ENCODE measurements around the gene CEP19.

The CEP19 gene

GRCh38 chr3:196667056-196667825 is 44.8 kb downstream of the CEP19 start:
- in situ Hi-C loops (cut with MboI; ENCODE audit: low sequenced_read_pairs): no loop called here

GRCh38 chr3:196666001-196666867 is 45.8 kb downstream of the CEP19 start:
- in situ Hi-C loops (cut with MboI; ENCODE audit: low sequenced_read_pairs): no loop called here

GRCh38 chr3:196662711-196663571 is 49.1 kb downstream of the CEP19 start:
- in situ Hi-C loops (cut with MboI; ENCODE audit: low sequenced_read_pairs): no loop called here

GRCh38 chr3:196662033-196662432 is 50.0 kb downstream of the CEP19 start:
- in situ Hi-C loops (cut with MboI; ENCODE audit: low sequenced_read_pairs): no loop called here

- in situ Hi-C loops (cut with MboI; ENCODE audit: low sequenced_read_pairs): no loop called here
These were observed 50.6 kb downstream of the CEP19 start for GRCh38 chr3:196661400-196661799.

GRCh38 chr3:196660381-196661166 is 51.5 kb downstream of the CEP19 start:
- in situ Hi-C loops (cut with MboI; ENCODE audit: low sequenced_read_pairs): no loop called here

- in situ Hi-C loops (cut with MboI; ENCODE audit: low sequenced_read_pairs): no loop called here
These were observed 52.1 kb downstream of the CEP19 start for GRCh38 chr3:196659901-196660351.
